Fibroblast of skin of left biceps (primary cell): Measurements from ENCODE around the gene COG7.
"Not testable (repeated sequence)": the region's sequence is repeated elsewhere in the genome, so short reads cannot be mapped to it uniquely, and the experiment has no call there.

Experiments used
- DNase-seq, 2 experiments: peaks; one replicate each; pipeline ENCODE4 v3.0.0-alpha.2; 2013; ENCODE audit warnings: low read depth in 2 of 2

COG7 gene

DNA sequence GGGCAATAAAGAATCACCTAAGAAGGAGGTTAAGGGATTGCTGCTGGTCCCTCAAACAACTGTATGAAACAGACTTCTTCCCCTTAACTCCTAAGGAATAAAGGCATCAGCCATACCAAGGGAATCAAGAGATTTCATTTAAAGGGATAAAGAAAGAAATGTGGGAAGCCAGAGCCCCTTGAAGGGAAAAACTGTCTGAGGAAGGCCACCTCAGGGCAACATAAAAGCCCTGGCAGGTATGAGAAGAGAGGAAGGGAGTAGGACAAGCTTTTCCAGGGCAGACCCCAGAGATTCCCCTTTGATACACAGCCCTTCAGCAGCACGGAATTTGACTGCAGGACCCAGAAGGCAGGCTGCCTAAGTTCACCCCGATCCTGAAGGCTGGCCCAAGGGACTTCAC is 43.5 kb downstream of the COG7 start:
- no peak for DNase-seq

DNA sequence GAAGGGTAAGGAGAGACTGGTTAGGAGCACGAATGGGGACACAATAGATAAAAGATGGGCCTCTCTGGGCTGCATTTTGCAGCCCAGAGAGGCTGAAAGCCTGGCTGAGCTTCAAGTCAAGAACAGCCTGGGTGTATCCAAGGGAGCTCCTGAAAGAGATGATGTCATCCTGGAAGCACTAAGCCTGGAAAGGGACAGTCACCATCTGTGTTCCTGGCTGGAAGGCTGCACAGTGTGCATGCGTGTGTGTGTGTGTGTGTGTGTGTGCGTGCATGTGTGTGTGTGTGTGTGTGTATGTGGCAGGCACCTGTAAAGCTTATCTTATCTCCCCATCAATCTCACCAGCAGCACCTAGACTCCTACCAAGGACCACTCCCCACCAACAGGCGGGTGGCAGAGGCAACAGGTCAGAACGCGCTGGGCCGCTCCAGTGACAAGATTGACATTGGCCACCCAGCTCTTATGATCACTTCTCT is 44.1 kb downstream of the COG7 start:
- DNase-seq: no peak

DNA sequence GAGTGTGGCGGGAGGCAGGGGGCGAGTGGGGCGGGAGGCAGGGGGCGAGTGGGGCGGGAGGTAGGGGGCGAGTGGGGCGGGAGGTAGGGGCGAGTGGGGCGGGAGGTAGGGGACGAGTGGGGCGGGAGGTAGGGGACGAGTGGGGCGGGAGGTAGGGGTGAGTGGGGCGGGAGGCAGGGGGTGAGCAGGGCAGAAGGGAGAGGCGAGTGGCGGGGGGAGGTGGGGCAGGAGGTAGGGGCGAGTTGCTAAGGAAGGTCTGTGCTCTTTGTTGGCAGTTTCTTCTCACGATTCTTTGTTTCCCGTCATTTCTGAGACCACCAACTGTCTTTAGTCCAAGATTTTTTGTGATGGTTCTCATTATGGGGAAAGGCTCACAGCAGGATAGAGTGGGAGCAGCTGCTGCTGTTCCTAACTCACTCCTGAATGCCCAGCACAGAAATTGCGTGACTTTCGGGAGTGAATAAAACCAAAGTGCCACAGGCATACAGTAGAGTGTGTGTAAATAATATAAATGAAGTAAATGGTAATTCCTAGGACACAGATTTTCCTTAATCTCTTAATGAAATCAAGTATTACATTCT is 44.7 kb downstream of the COG7 start:
- DNase-seq: no peak

DNA sequence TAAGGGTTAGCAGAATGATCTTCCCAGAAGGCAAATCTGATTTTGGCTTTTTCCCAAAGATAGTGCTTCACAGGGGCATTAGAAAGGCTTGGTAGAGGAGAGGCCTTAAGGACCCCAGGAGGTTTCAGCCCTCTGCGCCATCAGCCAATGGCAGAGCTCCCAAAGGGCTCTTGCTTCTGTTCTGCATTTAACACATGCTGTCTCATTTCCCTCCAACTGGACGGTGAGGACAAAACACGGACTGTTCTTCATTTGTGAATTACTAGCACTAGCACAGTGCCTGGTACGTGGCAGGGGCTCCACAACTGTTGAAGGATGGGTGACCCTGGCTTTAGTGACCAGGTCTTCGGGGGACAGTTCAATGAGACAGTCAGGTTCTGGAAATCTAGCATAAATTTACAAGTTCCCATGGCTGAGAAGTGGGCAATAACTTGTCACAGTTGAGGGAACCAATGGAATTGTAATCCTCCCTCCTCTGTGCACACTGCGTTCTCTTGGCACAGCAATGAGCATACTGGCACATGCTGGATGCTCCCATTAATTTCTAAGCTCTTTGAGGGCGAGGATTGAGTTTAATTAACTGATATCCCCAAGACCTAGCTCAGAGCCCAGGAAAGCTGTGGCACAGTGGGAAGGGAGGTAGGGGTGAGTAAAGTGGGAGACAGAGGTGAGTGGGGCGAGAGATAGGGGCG is 45.4 kb downstream of the COG7 start:
- no peak for DNase-seq

DNA sequence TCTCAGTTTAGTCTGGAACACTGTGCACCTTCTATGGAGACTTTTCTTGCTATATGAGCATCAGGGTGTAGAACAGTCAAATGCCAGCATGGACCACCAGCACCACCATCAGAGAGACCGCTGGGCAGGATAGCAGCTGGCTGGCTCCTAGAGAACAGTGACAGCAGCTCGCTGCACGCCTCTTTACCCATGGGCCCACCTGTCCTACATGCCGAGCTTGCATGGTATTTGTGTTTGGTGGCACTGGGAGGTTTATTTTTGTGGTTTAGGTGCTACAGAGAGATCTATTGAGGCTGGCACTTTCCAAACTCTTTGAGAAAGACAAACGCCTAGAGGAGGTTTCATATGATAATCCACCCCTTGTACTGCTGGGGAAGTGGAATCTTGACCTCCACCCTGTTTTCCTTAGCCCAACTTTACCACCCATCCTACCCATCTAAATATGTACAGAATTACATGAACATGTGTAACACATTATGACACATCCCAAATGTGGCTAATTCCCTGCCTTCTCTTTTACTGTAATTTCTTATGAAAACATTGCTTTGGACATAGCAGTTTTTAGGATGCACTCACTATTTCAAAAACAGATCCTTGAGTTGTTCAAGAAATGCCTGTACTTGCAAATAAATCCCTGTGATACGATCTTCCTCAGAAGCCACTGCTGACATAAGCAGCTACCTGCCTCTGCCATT is 46.3 kb downstream of the COG7 start:
- no peak for DNase-seq

DNA sequence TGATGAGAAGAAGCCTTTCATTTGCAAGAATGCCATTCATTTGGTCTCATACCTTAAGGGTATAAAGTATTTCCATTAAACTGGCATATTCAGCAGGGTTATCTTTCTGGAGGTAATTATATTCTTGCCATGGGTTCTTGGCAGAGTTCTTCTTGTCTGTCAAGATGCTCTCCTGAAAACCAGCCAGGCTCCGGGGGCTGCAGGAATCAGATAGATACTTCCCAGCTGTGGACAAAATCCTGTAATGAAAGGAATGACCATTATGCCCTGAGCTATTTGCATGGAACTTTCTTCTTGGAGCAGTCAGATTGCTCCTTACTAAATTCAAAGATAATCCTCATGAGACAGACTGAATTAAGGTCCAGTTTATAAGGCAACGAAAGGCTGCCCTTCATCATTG is 47.0 kb downstream of the COG7 start:
- DNase-seq: no peak

DNA sequence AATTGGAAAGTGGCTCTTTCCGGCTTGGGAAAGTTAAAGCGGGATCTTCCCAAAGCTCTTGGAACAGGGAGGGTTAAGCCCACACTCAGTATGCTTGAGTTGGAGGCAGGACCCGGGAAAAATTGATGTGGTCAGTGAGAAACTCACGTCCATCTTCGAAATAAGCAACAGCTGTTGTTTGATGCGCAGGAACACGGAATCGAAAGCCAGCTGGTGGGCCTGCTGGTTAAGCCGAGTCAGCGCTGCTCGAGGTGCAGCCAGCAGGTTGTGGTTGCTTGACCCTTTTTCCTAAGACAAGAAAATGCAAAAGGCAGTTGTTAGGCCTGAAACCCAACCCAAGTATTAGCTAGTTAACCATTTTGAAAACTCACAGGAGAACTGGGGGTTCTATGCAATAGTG is 49.4 kb downstream of the COG7 start:
- DNase-seq: no peak

DNA sequence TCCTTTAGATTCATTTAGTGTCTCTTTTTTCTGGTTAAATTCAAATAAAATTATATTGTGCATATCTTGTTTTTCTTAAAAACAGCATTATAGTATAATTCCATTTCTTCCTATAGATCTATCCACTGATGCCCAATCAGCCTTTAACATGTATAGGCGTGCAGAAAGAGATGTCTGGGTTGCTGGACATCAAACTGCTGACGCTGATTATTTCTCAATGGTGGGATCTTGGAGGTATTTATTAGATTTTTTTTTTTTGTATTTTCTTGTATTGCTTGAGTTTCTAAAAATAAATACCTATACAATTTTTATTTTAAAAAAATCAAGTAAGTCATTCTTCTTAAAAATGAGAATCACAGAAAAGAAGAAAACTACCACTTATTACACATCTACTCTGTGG is 50.9 kb downstream of the COG7 start:
- no peak for DNase-seq

DNA sequence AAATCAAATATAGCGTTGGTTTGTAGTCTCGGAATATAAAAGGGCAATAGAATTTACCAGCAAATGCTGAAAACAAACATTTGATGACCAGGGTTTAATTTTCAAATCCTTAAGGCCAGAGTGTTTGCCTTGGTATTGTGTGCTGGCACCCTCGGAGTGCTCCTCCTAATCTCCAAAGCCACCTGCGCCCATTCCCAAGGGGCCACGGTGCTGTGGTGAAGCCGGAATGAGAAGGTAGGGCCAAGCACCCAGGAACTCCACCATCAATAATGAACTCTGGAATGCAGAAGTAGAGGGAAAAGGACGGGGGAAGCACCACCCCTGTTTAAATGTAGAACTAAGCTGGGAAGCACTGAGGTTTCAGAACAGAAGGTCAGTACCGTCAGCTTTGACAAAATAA is 51.9 kb downstream of the COG7 start:
- DNase-seq: no peak

DNA sequence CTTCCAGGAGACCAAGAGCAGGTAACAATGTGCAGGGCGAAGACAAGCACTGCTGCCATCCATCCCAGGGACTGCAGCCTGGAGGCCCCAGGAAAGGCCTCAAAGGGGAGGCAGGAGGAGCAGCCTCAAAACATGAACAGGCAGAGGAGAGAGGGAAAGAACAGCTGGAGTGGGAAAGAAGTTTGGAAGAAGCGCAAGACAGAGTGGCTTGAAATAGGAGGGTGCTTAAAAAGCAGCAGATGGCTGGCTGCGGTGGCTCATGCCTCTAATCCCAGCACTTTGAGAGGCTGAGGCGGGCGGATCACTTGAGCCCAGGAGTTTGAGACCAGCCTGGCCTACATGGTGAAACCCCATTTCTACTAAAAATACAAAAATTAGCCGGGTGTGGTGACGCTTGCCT is 52.5 kb downstream of the COG7 start:
- DNase-seq: not testable (repeated sequence)

DNA sequence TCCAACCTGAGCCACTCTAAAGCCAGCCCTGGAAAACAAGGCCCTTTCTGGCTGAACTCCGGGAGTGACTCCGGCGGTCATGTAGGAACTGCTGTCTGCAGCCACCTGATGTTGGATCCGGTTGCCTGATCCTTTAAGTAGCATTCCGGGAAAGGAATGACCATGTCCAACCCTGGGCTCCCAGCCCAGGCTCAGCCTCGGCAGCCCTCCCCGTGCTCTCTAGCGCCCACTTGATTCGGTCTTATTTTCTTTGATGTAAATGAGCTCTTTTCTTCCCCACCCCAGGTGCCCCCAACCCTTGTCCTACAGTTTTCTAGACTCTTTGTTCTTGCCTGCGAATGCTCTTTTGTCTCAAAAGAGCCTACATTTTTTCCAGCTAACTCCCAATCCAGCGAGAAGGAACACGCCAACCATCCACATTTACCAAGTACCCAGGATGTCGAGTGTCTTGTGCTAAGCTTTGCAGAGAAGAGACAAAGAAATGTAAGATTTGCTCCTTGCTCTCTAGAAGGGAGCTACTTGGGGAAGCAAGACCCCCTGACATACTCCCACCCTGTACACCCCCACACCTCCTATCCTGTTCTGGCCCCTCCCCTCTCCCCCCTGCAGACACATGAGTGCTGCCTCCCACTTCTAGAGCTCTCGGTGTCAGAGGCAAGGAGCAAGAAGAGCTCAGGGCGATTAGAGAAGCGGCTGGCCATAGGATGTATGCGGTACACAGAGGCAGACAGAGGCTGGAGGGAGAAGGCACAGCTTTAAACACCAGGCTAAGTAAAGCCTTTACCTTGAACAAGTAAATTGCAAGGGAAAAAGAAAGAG is 53.8 kb downstream of the COG7 start:
- no peak for DNase-seq

DNA sequence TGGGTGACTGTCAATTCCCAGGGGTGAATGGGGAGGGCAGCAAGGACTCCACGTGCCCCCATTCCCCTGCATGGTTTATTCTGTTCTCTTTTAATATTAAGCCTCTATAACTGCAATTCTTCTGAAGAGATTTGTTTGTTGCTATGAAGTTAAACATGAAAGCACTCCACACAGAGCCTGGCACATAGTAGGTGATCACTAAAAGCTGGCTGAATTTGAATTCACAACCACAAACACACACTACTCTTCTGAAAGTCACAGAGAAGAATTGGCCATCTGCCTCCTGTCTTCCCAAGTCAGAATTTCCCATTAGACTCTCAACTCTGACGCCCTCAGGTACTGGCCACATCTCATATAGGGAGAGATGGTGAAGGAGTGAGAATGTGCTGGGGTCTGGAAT is 55.5 kb downstream of the COG7 start:
- no peak for DNase-seq

DNA sequence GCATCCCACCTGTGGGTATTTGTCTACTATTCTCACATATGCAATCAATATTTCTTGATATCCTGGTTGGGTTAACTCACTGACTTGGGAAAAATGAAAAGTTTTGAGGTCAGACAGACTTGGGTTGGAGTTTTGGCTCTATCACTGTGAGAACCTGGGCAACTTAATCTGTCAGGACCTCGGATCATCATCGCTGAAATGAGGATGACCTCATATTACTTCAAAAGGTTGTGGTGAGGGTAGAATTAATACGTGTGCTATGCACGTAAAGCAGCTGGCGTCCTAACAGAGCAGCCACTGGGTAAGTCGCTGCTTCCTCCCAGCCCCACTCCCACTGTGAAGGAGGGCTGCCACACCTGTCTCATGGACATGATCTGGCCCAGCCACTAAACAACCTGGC is 57.3 kb downstream of the COG7 start:
- DNase-seq: no peak

DNA sequence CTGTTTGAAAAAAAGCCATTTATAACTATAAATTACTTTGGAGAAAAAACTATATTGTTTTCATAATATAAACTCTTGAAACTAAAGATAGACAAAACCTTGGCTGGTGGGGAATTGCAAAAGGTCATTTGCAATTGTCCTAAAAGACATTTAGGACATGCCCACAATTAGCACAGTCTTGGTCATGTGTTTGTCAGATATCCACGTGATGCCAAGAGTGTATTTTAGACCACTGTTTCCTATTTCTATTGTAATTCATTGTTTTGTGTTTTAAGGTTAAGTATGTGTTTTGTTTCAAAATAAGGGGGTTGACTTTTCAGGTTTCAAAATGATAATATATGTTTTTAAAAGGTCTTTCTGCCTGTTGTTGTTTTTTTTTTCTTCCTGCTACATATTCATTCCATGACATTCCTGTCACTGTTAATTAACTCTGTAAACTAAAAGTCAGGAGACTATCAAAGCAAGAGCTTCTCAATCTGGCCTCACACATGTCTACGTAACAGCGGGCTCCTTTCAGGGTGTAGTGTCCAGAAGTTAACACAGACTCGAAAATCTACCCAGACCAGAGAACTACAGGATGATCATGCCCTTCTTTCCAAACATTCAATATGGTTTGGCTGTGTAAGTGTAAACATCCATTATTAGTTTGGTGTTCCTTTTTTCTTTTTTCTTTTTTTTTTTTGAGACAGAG is 58.7 kb downstream of the COG7 start:
- DNase-seq: no peak

DNA sequence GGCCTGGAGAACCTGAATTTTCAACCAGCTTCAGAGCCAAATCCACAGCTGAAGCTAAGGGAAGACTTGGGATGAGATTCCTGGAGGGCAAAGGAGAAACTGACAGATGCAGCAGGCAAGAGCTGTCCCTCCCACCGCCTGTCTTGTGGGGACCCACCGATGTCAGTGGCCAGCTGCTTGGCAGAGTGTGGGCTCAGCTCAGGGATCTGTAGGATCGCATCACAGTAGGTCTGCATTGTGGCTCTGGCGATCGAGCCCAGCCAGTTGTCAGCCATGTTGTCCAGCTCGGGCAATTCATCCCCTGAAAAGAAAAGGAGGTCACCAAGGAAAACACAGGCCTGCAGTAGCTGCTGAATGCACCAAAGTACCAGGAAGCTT is 60.8 kb downstream of the COG7 start:
- no peak for DNase-seq

DNA sequence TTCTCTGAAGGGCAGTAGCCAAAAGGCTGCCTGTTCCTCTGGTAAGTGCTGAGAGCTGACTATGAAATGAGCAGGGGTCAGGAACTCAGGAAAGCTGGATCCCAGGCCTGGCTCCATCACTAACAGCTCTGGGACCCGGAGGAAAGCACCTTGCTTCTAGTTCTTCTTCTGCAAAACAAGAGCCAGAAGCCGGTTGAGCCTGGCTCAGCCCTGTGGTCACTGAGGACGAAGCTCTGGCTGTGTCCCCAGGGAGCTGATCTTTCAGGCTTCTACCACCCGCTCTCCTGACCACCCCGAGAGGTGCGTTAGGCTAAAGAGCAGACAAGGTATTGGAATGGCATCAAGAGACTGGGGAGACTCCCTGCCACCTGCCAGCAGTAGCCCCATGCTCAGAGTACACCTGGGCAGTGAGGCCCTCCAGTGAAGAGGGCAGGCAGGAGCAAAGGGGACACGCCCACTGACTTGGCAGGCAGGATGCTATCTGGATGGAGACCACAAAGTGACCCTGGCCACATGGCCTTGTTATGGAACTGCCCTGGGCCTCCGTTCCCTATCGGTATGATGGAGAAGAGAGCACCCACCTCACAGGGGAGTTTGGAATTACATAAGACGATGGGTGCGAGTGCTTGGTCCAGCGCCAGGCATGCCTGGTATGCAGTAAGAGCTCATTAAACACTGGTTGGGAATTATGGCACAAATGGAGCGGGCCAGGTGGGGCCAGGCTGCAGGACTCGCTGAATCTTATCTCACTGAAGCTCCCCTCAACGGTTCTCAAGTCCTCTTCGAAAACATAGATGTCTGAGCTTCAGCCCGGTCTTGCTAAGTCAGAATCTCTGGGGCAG is 61.4 kb downstream of the COG7 start:
- no peak for DNase-seq

DNA sequence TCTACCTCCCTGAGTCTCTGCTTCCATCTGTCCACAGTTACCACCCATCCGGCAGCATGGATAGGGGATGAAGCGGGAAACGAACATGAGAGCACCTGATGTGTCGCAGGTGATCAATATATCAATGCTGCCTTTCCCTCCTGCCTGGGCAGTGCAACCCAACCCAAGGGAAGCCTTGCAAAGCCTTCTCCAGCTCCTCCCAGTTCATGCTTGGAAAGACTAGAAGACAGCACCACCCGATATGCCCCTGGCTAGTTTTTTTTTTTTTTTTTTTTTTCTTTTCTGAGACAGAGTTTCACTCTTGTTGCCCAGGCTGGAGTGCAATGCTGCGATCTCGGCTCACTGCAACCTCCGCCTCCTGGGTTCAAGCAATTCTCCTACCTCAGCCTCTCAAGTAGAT is 63.1 kb downstream of the COG7 start:
- not testable (repeated sequence) for DNase-seq

DNA sequence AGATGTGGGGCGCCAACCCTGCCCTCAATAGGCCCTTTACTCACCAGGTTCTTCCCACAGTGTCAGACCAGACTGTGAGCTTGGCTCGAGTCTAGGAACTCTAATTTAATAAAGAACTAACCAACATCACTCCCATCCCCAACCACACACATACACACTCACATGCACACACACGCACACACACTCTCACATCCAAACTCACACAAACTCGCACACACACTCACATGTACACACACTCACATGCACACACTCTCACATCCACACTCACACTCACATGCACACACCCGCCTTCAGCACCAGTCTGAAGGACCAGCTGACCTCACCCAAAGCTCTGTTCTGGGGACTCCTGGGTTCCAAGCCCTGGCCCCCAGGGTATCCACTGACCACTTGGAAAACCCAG is 63.8 kb downstream of the COG7 start:
- DNase-seq: no peak

DNA sequence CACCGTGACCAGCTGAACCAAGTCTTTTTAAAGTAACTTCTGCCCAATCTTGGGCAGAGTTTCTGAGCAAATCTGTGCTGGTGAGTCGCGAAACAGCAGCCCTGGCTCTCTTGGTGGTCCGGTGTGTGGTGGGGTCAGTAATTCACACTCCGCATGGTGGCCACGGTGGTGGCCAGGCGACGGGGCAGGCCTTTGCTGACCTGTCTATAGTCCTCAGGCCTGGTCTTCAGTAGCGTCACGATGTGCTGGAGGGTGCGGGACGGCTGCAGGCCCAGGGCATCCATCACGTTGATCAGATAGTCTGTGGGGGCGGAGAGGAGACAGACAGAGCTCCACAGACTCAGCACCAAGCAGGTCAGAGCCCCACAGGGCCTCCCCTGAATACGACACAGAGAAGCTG is 64.2 kb downstream of the COG7 start:
- no peak for DNase-seq

DNA sequence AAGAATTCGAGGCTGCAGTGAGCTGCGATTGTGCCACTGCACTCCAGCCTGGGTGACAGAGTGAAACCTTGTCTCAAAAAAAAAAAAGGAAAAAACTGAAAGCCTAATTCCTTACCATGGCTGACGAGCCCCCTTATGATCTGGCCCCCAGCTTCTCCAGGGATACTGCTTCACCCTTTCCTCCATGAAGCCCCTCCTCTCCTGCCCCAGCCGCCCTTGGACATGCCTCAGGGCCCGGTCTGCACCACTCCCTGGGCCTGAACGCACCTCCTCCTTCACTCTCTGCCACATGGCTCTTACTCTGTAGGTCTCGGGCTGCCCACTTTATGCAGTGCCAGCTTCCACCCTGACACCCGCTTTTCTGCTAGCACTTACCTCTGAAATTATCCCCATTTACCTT is 65.3 kb downstream of the COG7 start:
- no peak for DNase-seq

DNA sequence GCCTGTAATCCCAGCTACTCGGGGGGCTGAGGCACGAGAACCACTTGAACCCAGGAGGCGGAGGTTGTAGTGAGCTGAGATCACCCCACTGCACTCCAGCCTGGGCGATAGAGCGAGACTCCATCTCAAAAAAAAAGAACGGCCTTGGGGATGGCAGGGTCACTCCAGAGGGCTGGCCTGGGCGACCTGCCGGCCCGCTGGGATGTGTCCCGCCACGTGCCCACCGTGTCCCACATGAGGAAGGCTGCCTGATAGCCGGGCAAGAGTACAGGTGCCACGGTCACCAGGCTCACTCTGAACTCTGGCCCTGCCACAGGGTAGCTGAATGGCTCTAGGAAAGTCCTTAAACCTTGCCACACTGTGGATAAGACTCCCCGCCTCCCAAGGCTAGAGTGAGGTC is 67.5 kb downstream of the COG7 start:
- no peak for DNase-seq
